NCI-H446 treated with DMSO at 0.1 percent for 48 hours (cell line): ENCODE data around the gene CDK11A.
A peak's percentile ranks its signal among the peaks of the same experiment; 100 is the strongest.

Experiments
- DNase-seq: peaks from one replicate; lab custom pipeline; 2025; lab: John Stamatoyannopoulos, UW

Gene CDK11A

DNA sequence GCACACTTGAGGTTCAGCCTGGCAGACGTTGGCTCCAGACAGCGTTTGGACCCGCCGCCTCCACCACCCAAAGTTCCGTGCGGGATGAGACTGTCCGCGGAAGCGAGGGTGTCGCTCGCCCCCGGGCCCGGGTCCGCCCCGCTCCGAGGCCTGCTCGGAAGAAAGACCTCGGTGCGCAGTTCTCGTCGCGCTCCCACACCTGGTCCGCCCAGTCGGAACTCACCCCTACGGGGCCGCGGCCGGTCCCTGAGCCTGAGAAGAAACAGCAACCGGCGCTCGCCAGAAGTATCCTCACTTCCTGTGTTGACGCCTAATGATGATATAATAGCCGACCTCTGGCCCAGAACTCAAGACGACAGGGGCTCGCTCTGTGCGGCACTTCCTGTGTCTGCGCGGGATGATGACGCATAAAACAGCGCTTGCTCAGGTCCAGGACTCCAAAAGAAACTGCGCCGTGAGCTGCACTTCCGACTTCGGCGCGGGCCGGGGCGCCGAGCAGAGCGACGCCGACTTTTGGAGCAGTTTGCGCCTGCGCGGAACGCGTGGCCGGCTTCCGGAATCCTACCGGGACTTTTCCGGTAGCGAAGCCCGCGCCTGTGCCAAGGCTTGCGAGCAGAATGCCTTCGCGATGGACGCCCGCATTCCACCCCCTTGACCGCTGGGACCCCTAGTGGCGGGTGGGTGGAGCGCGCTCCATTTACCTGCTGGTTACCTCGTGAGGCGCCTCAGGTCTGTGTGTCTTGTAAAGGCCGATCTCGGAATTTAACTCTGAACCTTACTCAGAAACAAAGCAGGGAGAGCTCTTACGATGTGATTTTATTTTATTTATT is at the start of gene CDK11A:
Gene CDK11A (minus strand): TSS at position 323 of the 830 bp plus-strand sequence. CDS start 1,539 bp downstream, outside the sequence.
- peak; percentile 99 for DNase-seq

GRCh38 chr1:1773874-1774273 is 49.7 kb upstream of the CDK11A start:
- DNase-seq: no peak

- DNase-seq: no peak
Observed at GRCh38 chr1:1771096-1771495, 46.9 kb upstream of the CDK11A start.

- no peak for DNase-seq
Observed at GRCh38 chr1:1770102-1770501, 45.9 kb upstream of the CDK11A start.

- DNase-seq: no peak
Observed at GRCh38 chr1:1768249-1768992, 44.3 kb upstream of the CDK11A start.

- DNase-seq: no peak
Observed at GRCh38 chr1:1764876-1765470, 40.8 kb upstream of the CDK11A start.

- DNase-seq: no peak
Observed at GRCh38 chr1:1763657-1764621, 39.8 kb upstream of the CDK11A start.

DNA sequence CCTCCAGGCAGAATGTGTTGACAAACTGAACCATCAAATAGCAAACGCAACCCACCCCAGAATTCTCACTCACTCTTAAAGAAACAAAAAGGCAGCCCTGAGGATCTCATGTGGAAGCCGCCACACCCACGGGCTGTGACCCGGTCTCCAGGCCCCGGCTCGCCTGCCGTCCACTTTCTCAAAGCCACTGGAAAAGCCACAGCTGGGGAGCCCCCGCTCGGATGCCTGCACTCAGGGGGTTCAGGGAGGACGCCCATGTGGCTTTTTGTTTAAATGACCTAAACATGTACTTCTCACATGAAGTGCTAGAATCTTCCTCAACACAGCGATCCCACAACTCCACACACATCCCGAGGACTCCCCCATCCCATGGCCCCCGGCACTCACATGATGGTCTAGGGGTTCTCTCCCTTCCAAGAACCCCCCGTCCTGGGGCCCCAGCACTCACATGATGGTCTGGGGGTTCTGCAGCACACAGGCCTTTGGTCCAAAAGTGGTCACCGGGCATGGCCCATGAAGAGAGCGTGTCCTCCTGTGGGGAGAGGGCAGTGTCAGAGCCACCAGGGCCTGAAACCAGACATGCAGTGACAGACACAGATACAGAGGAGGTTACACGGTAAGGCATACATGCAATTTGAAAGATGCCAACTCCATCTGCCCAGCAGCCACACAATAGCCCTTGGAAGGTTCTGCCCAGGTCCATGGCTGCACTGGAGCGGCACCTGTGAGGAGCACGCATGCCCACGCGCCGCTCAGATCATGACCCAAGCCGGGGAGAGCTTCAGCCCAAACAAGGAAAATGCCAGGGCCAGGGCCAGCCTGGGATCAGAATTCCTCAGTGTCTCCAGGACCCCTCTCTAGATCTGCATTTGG is 37.6 kb upstream of the CDK11A start:
- no peak for DNase-seq

DNA sequence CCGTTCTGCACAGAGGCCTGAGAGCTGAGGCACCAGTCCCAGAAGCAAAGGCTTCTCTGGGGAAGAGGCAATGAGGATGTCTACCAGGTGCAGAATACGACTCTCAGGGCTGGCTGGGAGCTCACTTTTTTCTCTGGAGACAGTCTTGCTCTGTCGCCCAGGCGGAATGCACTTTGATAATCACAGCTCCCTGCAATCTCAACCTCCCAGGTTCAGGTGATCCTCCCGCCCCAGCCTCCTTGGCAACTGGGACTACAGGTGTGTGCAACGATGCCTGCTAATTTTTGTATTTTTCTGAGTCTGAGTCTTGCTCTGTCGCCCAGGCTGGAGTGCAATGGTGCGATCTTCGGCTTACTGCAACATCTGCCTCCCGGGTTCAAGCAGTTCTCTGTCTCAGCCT is 36.6 kb upstream of the CDK11A start:
- no peak for DNase-seq

GRCh38 chr1:1760345-1760650 is 36.1 kb upstream of the CDK11A start:
- DNase-seq: no peak

DNA sequence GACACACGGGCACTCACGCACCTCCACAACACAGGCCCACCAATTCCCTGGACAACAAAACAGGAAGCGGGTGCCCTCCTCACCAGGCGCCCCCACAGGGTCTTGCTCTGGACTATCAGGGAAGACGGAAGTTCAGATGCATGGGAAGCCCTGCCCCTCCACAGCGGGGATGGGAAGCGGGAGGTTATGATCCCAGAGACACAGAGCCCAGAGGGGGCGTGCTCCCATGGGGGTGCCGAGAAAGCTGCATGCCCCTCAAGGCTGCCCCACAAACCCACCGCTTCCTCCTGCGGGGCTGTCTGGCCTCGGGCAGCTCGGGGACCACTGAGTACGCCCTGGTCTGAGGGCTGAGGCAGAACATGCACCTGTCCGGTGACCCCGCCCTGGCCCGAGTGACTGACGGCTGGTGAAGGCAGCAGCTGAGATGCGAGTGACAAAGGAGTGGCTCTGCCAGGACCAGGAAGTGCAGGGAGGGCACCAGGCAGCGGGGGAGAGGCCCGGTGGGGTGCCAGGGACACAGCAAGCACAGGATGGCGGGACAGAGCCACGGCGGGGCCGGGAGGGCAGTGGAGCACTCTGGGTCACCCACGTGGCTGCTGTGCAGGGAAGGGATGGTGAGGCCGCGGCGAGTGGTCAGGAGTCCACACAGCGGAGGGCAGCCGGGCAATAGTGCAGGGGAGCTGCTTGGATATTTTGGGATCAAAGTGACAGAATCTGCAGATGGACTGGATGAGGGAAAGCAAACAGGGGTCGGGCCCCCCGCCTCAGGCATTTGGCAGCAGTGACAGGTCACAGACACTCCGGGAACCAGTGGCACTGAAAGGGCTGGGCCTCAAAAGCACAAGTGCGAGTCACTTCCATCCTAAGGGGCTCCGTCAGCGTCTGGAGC is 35.5 kb upstream of the CDK11A start:
- no peak for DNase-seq

DNA sequence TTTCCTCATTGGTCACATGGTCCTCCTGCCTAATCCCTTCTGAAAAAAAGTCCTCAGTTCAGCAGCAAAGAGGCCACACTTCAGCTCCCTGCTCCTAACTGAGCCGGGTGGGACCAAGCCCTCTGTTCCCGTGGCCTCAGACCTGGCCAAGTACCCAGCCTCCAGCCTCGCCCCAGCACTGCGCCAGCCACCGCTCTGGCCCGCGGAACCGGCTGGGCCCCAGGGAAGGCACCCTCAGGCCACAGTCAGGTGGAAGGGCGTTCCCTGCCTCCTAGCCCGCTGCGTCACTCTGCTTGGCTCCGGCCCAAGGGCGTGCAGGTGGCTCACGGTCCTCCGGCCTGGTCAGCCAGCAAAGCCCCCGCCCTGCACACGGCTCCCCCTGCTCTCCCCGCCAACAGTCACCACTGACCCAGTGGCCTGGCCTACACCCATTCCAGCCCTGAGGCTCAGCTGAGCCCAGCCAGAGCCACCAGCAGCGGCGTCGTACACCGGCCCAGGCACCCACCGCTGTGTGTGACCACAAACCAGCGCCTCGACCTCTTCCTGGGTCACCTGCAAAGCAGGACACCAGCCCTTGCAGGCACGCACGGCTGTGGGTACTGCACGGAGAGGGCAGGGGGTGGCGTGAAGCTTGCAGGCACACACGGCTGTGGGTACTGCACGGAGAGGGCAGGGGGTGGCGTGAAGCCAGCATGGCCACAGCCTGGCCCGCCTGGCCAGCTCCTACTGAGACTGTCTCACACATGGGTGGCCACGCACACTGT is 34.7 kb upstream of the CDK11A start:
- no peak for DNase-seq

GRCh38 chr1:1758059-1758621 is 34.0 kb upstream of the CDK11A start:
- DNase-seq: no peak

GRCh38 chr1:1757422-1758058 is 33.4 kb upstream of the CDK11A start:
- DNase-seq: no peak

DNA sequence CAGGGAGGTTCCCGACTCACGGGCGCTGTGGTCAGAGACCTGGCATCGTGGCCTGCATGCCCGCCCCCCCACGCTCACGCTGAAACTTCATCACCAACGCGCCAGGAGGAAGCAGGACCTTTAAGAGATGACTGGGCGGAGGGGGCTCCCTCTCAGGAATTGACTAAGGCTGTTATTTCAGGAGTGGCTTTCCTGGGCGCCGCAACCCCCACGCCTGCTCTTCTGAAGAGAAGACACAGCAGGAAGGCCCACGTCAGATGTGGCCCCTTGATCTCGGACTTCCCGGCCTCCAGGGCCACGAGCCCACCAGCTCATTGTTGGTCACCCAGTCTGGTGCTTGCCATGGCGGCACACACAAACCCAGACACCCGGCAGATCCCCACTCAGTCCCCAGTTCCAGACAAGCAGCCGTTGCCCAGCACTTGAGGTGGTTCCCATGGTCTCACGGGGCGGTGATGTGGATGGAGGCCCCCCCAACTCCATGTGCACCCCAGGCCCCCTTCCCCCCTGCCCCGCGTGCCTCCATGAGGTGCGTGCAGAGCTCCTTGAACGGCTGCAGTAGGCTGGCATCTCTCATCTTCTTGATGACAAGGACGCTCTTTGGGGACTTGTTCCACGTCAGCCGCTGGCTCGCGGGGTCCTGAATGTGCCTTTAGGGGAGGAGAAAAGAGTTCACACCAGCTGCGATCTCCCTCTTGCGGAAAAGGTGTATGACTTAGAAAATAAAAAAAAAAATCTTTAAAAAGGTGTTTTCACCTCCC is 32.7 kb upstream of the CDK11A start:
- no peak for DNase-seq

DNA sequence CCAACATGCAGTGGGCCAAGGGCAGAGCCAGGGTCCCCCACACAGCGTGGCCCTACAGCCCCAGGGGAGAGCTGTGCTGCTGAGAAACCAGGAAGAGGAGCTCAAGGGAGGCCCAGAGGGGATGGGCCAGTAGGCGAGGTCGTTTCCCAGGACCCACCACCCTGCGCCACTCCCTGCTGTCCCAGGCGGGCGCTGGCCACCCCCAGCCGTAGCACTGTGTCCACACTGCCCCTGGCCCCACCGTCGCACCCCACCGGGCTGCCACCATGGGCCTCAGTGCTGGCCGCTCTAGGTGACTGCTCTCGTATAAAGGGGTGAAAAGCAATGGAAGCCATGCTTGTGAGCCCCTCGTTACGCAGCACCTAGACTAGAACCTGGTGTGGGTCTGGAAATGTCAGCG is 31.7 kb upstream of the CDK11A start:
- DNase-seq: no peak

DNA sequence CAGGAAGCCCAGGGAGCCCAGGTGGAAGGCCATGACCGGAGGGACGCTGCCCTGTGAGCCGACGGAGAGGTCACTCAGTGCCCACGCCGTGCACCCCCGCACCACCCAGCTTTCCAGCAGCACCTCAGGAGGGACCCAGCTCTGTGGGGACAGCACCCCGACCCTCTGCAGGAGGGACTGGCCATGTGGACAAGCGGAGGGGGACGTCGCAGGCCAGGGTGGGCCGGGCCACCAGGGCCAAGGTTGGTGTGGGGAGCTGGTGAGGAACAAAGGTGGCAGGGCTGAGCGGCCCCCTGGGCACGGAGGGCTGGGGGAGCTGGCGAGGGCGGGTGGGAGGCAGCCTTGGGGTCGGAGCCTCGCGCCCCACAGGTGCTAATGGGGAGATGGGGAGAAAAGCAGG is 31.3 kb upstream of the CDK11A start:
- DNase-seq: no peak
